HG02571 (cell line): ENCODE measurements around the gene WDR43.

Experiments used
- ATAC-seq: cut with Tn5 transposase; IDR thresholded peaks from one replicate; pipeline ENCODE4 v1.9.1; 2021; ENCODE audit warnings: mild to moderate bottlenecking, moderate library complexity; ENCODE audit not compliant: unreplicated experiment

WDR43 gene

GRCh38 chr2:28894470-28895188 is at the start of gene WDR43:
Gene WDR43 (plus strand): TSS chr2:28894667. CDS start chr2:28894699, 32 bp downstream.
- peak; percentile 91 for ATAC-seq

- ATAC-seq = no peak
These were observed 39.3 kb upstream of the WDR43 start for GRCh38 chr2:28855193-28855592.

- ATAC-seq = no peak
These were observed 38.5 kb upstream of the WDR43 start for GRCh38 chr2:28855977-28856376.

- ATAC-seq = no peak
These were observed 25.9 kb upstream of the WDR43 start for GRCh38 chr2:28868611-28869010.

- peak; percentile 18 for ATAC-seq
These were observed 24.8 kb upstream of the WDR43 start for GRCh38 chr2:28869494-28870145.

GRCh38 chr2:28870146-28870891 is 24.1 kb upstream of the WDR43 start, which contains the start of gene TRMT61B:
Gene TRMT61B (minus strand): TSS chr2:28870309. CDS start chr2:28870277, 32 bp downstream.
- ATAC-seq = peak; percentile 96

- ATAC-seq = no peak
These were observed 22.8 kb upstream of the WDR43 start for GRCh38 chr2:28871620-28872019.

GRCh38 chr2:28880193-28880592 is 14.3 kb upstream of the WDR43 start:
- ATAC-seq = no peak

GRCh38 chr2:28893488-28893887 is 979 bp upstream of the WDR43 start:
- no peak for ATAC-seq

- ATAC-seq = peak; percentile 35
These were observed 874 bp downstream of the WDR43 start for GRCh38 chr2:28895189-28895893.

GRCh38 chr2:28896906-28897305 is 2.4 kb downstream of the WDR43 start:
- ATAC-seq = no peak

- no peak for ATAC-seq
These were observed 3.6 kb downstream of the WDR43 start for GRCh38 chr2:28898048-28898447.

- ATAC-seq = no peak
These were observed 6.7 kb downstream of the WDR43 start for GRCh38 chr2:28901202-28901601.

- no peak for ATAC-seq
These were observed 7.4 kb downstream of the WDR43 start for GRCh38 chr2:28901841-28902240.

GRCh38 chr2:28902584-28902983 is 8.1 kb downstream of the WDR43 start:
- ATAC-seq = no peak

GRCh38 chr2:28904295-28904694 is 9.8 kb downstream of the WDR43 start:
- no peak for ATAC-seq

- no peak for ATAC-seq
These were observed 10.5 kb downstream of the WDR43 start for GRCh38 chr2:28904802-28905457.

GRCh38 chr2:28905533-28905932 is 11.1 kb downstream of the WDR43 start:
- ATAC-seq = no peak

GRCh38 chr2:28906376-28906775 is 11.9 kb downstream of the WDR43 start:
- no peak for ATAC-seq

- ATAC-seq = no peak
These were observed 12.4 kb downstream of the WDR43 start for GRCh38 chr2:28906821-28907220.

GRCh38 chr2:28908172-28908571 is 13.7 kb downstream of the WDR43 start:
- ATAC-seq = no peak
